ENCODE measurements around the gene DAPK2. TPM values are rescaled to one million over a fixed set of nuclear protein-coding genes. Genes with fewer than 3 reads are reported as not detected.

DAPK2 gene
- polyA plus RNA-seq, 1 of the 3 experiments (the other 2 are of a cell fraction), result 1.4 TPM

- H4K20me1 ChIP-seq (ENCODE audit: insufficient read depth), result no peaks in the 10 kb centered on the region
- ChIA-PET CTCF (interaction anchor here (1.1 to 9.9 kb wide), 7 partner anchors 140 to 284 kb away, joined by 3 to 146 read pairs (median 6); partner anchors contain the start of gene DAPK2), POLR2A (no interaction called here)
- H2AFZ ChIP-seq (ENCODE audit: low read depth), result no peak overlapping the region
- H3K4me1 ChIP-seq (ENCODE audit: control insufficient read depth in 1 of 2, insufficient read depth in 2 of 2, low read depth in 1 of 2, low read length in 1 of 2), result no peaks in the 10 kb centered on the region; a peak in 1 of 4 replicates
- H3K27me3 ChIP-seq (ENCODE audit: insufficient read depth), result no peaks in the 10 kb centered on the region
- TF ChIP-seq RAD21 (IDR thresholded peaks at IDR 0.05; ENCODE audit: low read length) (no peak), TEAD4 (IDR thresholded peaks at IDR 0.05; ENCODE audit: borderline replicate concordance, insufficient read depth) (no peak)
- no peak overlapping the region for H3K4me2 ChIP-seq
- no peaks in the 10 kb centered on the region for H3K79me2 ChIP-seq (ENCODE audit: insufficient read depth)
- no peaks in the 10 kb centered on the region for H3F3A ChIP-seq (replicated peaks; ENCODE audit: insufficient read depth)
- H3K4me3 ChIP-seq (ENCODE audit: low read depth in 2 of 2, low read length in 1 of 2), result no peak overlapping the region
- 81% methylated on average over 8 of the region's 12 CpGs for WGBS (ENCODE audit: low lambda C conversion rate)
- no peak for DNase-seq
- H3K9ac ChIP-seq, result no peak overlapping the region
- H3K9me2 ChIP-seq, result no peaks in the 10 kb centered on the region
- no peaks in the 10 kb centered on the region for H3K9me3 ChIP-seq
- no peak overlapping the region for H3K27ac ChIP-seq (ENCODE audit: low read depth in 2 of 2, low read length in 1 of 2)
- H3K36me3 ChIP-seq (replicated peaks in 1 of 2; ENCODE audit: control insufficient read depth in 1 of 2, insufficient read depth in 2 of 2, low read length in 1 of 2), result no peaks in the 10 kb centered on the region
Observed at GRCh38 chr15:63893866-63894661, 152.2 kb downstream of the DAPK2 start.

GRCh38 chr15:63892794-63893441 is 153.4 kb downstream of the DAPK2 start:
- no peaks in the 10 kb centered on the region for H3F3A ChIP-seq (replicated peaks; ENCODE audit: insufficient read depth)
- CTCF ChIA-PET, result interaction anchor here (1.3 to 9.9 kb wide), 7 partner anchors 12 to 283 kb away, joined by 3 to 146 read pairs (median 9); partner anchors contain the start of gene DAPK2
- 87% methylated on average over 8 of the region's 11 CpGs for WGBS (ENCODE audit: low lambda C conversion rate)
- TF ChIP-seq ELF1 (IDR thresholded peaks at IDR 0.05) (no peak), SMC3 (IDR thresholded peaks at IDR 0.05; ENCODE audit: low read depth, low read length) (no peak), NRF1 (IDR thresholded peaks at IDR 0.05; ENCODE audit: low read depth, low read length) (no peak), CHD2 (IDR thresholded peaks at IDR 0.05; ENCODE audit: low read length, partially characterized antibody) (no peak), SIN3A (IDR thresholded peaks at IDR 0.05; ENCODE audit: borderline replicate concordance, low read depth, low read length) (no peak), USF2 (IDR thresholded peaks at IDR 0.05; ENCODE audit: borderline replicate concordance, low read depth, low read length) (no peak), MAX (IDR thresholded peaks at IDR 0.05; ENCODE audit: low read depth) (no peak), EZH2phosphoT487 (IDR thresholded peaks at IDR 0.05; ENCODE audit: borderline replicate concordance, low read depth) (no peak), TEAD4 (IDR thresholded peaks at IDR 0.05; ENCODE audit: borderline replicate concordance, insufficient read depth) (no peak), GATA2 (CRISPR knock-in tag; IDR thresholded peaks at IDR 0.05) (no peak), CTCF (IDR thresholded peaks at IDR 0.05) (no peak), YY1 (IDR thresholded peaks at IDR 0.05; ENCODE audit: low read depth) (no peak), FOXM1 (IDR thresholded peaks at IDR 0.05; ENCODE audit: low read depth) (no peak), IRF3 (IDR thresholded peaks at IDR 0.05; ENCODE audit: low read depth, low read length) (no peak)
- TF ChIP-seq, protein P1, sequence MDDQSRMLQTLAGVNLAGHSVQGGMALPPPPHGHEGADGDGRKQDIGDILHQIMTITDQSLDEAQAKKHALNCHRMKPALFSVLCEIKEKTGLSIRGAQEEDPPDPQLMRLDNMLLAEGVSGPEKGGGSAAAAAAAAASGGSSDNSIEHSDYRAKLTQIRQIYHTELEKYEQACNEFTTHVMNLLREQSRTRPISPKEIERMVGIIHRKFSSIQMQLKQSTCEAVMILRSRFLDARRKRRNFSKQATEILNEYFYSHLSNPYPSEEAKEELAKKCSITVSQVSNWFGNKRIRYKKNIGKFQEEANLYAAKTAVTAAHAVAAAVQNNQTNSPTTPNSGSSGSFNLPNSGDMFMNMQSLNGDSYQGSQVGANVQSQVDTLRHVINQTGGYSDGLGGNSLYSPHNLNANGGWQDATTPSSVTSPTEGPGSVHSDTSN (IDR thresholded peaks at IDR 0.05), result no peak
- TF ChIP-seq, protein P2, sequence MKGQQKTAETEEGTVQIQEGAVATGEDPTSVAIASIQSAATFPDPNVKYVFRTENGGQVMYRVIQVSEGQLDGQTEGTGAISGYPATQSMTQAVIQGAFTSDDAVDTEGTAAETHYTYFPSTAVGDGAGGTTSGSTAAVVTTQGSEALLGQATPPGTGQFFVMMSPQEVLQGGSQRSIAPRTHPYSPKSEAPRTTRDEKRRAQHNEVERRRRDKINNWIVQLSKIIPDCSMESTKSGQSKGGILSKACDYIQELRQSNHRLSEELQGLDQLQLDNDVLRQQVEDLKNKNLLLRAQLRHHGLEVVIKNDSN (IDR thresholded peaks at IDR 0.05; ENCODE audit: borderline replicate concordance, low read depth), result no peak

More at GRCh38 chr15:63892794-63893441, 153.4 kb downstream of the DAPK2 start:
- H4K20me1 ChIP-seq (ENCODE audit: insufficient read depth), result no peaks in the 10 kb centered on the region
- H3K9ac ChIP-seq, result no peak overlapping the region
- no peak overlapping the region for H3K4me3 ChIP-seq (ENCODE audit: low read depth in 2 of 2, low read length in 1 of 2)
- H3K79me2 ChIP-seq (ENCODE audit: insufficient read depth), result no peaks in the 10 kb centered on the region
- H3K27me3 ChIP-seq (ENCODE audit: insufficient read depth), result no peaks in the 10 kb centered on the region
- no peaks in the 10 kb centered on the region; a peak in 1 of 4 replicates for H3K4me1 ChIP-seq (ENCODE audit: control insufficient read depth in 1 of 2, insufficient read depth in 2 of 2, low read depth in 1 of 2, low read length in 1 of 2)
- no peaks in the 10 kb centered on the region for H3K9me2 ChIP-seq
- H3K4me2 ChIP-seq, result no peak overlapping the region
- H2AFZ ChIP-seq (ENCODE audit: low read depth), result no peak overlapping the region
- H3K36me3 ChIP-seq (replicated peaks in 1 of 2; ENCODE audit: control insufficient read depth in 1 of 2, insufficient read depth in 2 of 2, low read length in 1 of 2), result no peaks in the 10 kb centered on the region
- DNase-seq, result no peak
- POLR2A ChIA-PET, result no interaction called here
- no peak overlapping the region for H3K27ac ChIP-seq (ENCODE audit: low read depth in 2 of 2, low read length in 1 of 2)
- no peaks in the 10 kb centered on the region for H3K9me3 ChIP-seq

All from SK-N-SH (cell line).